Liver (tissue), 3 donors: ENCODE results near the gene BCORL1.

ENCODE experiments used
- EGR1 ChIP-seq, 2 donors: IDR thresholded peaks; 2 replicates each; pipeline ENCODE4 v1.6.1; 2016 to 2018; ENCODE audit warnings: antibody characterized with exemption in 2 of 2, low read depth in 2 of 2
- HNF4A ChIP-seq, 2 donors: conservative IDR thresholded peaks; 2 replicates each; pipeline ENCODE4 v1.6.1; 2016; ENCODE audit warnings: antibody characterized with exemption in 2 of 2, mild to moderate bottlenecking in 2 of 2
- RAD21 ChIP-seq, 2 donors: IDR thresholded peaks; 2 replicates each; pipeline ENCODE4 v1.6.1; 2016; ENCODE audit warnings: antibody characterized with exemption in 2 of 2, mild to moderate bottlenecking in 2 of 2
- RXRA ChIP-seq, 2 donors: IDR thresholded peaks; 2 replicates each; pipeline ENCODE4 v1.6.1; 2017 to 2018; ENCODE audit warnings: antibody characterized with exemption in 2 of 2, mild to moderate bottlenecking in 1 of 2
- TF ChIP-seq, protein P1 (sequence below): fragments of 150-350 bp; IDR thresholded peaks from 2 replicates; pipeline ENCODE4 v1.5.1; 2017; ENCODE audit warnings: improper control_type of control experiment, low read depth, low read length; ENCODE audit not compliant: missing input control
- TF ChIP-seq, protein P2 (sequence below): IDR thresholded peaks from 2 replicates; pipeline ENCODE4 v1.6.1; 2016; ENCODE audit warnings: antibody characterized with exemption
- donor health status: healthy.
- donor health status: healthy.

DNA sequence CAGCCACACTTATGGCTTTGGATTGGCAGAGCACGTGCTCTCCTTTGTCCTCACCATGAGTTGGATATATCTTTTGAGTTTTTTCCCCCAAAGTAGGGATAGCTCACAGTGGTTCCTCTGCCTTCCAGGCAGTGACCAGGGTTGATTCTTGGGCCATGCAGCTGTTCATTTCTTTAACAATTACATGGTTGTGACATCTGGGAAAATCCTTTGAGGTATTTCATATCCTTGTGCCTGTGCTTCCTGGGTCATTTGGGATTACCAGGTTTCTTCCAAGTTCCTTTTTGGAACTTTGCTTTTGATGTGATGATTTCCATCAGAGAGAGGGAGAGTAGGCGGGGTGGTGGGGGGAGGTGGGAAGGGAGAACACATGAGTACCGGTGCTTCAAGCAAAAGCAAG, 15.6 kb downstream of the BCORL1 start:
- TF ChIP-seq RXRA (IDR thresholded peaks at IDR 0.05) (no peak), HNF4A (conservative IDR thresholded peaks at IDR 0.05) (no peak), RAD21 (IDR thresholded peaks at IDR 0.05) (no peak), EGR1 (IDR thresholded peaks at IDR 0.05; ENCODE audit: low read depth in 2 of 2) (no peak)
- TF ChIP-seq, protein P1, sequence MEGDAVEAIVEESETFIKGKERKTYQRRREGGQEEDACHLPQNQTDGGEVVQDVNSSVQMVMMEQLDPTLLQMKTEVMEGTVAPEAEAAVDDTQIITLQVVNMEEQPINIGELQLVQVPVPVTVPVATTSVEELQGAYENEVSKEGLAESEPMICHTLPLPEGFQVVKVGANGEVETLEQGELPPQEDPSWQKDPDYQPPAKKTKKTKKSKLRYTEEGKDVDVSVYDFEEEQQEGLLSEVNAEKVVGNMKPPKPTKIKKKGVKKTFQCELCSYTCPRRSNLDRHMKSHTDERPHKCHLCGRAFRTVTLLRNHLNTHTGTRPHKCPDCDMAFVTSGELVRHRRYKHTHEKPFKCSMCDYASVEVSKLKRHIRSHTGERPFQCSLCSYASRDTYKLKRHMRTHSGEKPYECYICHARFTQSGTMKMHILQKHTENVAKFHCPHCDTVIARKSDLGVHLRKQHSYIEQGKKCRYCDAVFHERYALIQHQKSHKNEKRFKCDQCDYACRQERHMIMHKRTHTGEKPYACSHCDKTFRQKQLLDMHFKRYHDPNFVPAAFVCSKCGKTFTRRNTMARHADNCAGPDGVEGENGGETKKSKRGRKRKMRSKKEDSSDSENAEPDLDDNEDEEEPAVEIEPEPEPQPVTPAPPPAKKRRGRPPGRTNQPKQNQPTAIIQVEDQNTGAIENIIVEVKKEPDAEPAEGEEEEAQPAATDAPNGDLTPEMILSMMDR = no peak
- TF ChIP-seq, protein P2, sequence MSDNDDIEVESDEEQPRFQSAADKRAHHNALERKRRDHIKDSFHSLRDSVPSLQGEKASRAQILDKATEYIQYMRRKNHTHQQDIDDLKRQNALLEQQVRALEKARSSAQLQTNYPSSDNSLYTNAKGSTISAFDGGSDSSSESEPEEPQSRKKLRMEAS = no peak
